ENCODE measurements around the gene DCTD. TPM values are rescaled to one million over a fixed set of nuclear protein-coding genes. Genes with fewer than 3 reads are reported as not detected.
A peak's percentile ranks its signal among the peaks of the same experiment; 100 is the strongest.
"Not testable (repeated sequence)": the region's sequence is repeated elsewhere in the genome, so short reads cannot be mapped to it uniquely, and the experiment has no call there.

The DCTD gene
- total and polyA plus RNA-seq, 5 donors from 2014 or later = 57.5 to 104 (median 85.8) TPM

DNA sequence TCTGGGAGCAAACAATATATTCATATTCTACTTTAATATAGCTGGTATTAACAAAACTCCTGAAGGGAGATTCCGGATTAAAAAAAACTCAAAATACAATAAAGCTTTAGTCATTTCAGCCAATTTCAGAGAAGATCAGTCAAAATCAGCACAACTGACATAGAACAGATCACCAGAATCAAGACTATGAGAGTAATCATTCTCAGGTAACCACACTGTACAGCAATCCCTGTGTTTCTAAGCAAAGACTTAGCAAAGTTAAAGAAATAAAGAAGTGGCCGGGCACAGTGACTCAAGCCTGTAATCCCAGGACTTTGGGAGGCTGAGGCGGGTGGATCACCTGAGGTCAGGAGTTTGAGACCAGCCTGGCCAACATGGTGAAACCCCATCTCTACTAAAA, 9.1 kb downstream of the DCTD start:
- H3K36me3 Mint-ChIP-seq = peaks cover 62% of the 10 kb centered on the region
- H3K27ac ChIP-seq (ENCODE audit: insufficient read depth, low read length, poor library complexity, severe bottlenecking) = no peak overlapping the region
- H3K4me1 ChIP-seq (ENCODE audit: control insufficient read depth, insufficient read depth, low read length, poor library complexity, severe bottlenecking) = no peaks in the 10 kb centered on the region
- H3K9me3 Mint-ChIP-seq = peaks cover 0 to 2% (median 0%) of the 10 kb centered on the region in 7 donors
- no peak for DNase-seq
- H3K9me3 ChIP-seq (ENCODE audit: control insufficient read depth in 2 of 2, low read length in 2 of 2) = no peaks in the 10 kb centered on the region
- ATAC-seq (ENCODE audit: low read depth in 2 of 2) = no peak
- no peak overlapping the region for H3K4me3 Mint-ChIP-seq
- H3K27me3 Mint-ChIP-seq = no peaks in the 10 kb centered on the region
- H3K36me3 ChIP-seq (ENCODE audit: control insufficient read depth, insufficient read depth, low read length) = peaks cover 46% of the 10 kb centered on the region
- H3K27me3 ChIP-seq (ENCODE audit: control insufficient read depth, insufficient read depth, low read length) = no peaks in the 10 kb centered on the region
- no peak overlapping the region for H3K4me3 ChIP-seq (ENCODE audit: low read depth, low read length)
- no peak overlapping the region for H3K27ac Mint-ChIP-seq
- H3K4me1 Mint-ChIP-seq = peaks cover 11 to 34% (median 20%) of the 10 kb centered on the region in 4 donors

DNA sequence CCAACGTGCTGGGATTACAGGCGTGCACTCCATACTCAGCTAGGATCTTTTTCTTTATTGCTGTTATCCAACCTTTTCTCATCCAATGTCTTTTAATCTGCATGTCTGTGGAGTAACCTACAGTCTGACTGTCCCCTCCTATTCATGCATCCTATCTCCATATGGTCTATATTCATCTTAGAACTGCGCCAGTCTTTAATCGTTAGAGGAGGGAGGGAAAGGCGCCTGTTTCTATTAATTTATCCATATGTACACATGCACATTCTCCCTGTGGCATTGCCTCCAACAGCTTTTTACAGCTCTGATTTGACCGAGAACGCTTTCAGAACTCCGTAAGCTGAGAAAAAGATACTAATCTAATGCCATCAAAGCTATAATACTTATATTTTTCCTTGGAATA, 9.8 kb downstream of the DCTD start:
- Histone ChIP-seq H3K4me1 (ENCODE audit: control insufficient read depth, insufficient read depth, low read length, poor library complexity, severe bottlenecking) (no peaks in the 10 kb centered on the region), H3K27ac (ENCODE audit: insufficient read depth, low read length, poor library complexity, severe bottlenecking) (no peak overlapping the region), H3K9me3 (ENCODE audit: control insufficient read depth in 2 of 2, low read length in 2 of 2) (no peaks in the 10 kb centered on the region), H3K4me3 (ENCODE audit: low read depth, low read length) (no peak overlapping the region), H3K27me3 (ENCODE audit: control insufficient read depth, insufficient read depth, low read length) (no peaks in the 10 kb centered on the region), H3K36me3 (ENCODE audit: control insufficient read depth, insufficient read depth, low read length) (peaks cover 45% of the 10 kb centered on the region)
- Mint-ChIP-seq H3K4me1 (peaks cover 11 to 26% (median 16%) of the 10 kb centered on the region in 4 donors), H3K9me3 (peaks cover 0 to 2% (median 0%) of the 10 kb centered on the region in 7 donors), H3K4me3 (no peak overlapping the region), H3K27me3 (no peaks in the 10 kb centered on the region), H3K27ac (no peak overlapping the region), H3K36me3 (peaks cover 54% of the 10 kb centered on the region)
- no peak for ATAC-seq (ENCODE audit: low read depth in 2 of 2)
- no peak for DNase-seq

DNA sequence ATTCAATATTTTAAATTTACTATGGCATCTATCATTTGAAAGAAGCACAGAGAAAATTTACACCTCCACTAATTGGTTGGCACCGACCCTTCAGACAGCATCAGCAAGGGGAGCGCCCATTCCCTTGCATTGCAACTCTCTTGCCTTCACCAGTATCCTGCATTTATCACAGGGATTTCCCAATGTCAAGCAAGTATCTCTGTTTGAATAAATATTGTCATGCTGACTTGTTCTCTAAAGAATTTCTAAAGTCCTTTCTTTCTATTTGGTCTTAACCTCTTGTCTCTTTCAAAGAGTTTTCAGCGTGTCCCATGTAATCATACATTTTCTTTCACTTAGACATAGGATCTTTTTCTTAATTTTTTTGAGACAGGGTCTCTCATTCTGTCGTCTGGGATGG, 10.4 kb downstream of the DCTD start:
- DNase-seq = no peak
- Histone ChIP-seq H3K9me3 (ENCODE audit: control insufficient read depth in 2 of 2, low read length in 2 of 2) (no peaks in the 10 kb centered on the region), H3K4me1 (ENCODE audit: control insufficient read depth, insufficient read depth, low read length, poor library complexity, severe bottlenecking) (no peaks in the 10 kb centered on the region), H3K27ac (ENCODE audit: insufficient read depth, low read length, poor library complexity, severe bottlenecking) (no peak overlapping the region), H3K36me3 (ENCODE audit: control insufficient read depth, insufficient read depth, low read length) (peaks cover 49% of the 10 kb centered on the region), H3K4me3 (ENCODE audit: low read depth, low read length) (no peak overlapping the region), H3K27me3 (ENCODE audit: control insufficient read depth, insufficient read depth, low read length) (no peaks in the 10 kb centered on the region)
- ATAC-seq (ENCODE audit: low read depth in 2 of 2) = no peak
- no peak overlapping the region for H3K27ac Mint-ChIP-seq
- H3K4me1 Mint-ChIP-seq = peaks cover 12 to 26% (median 16%) of the 10 kb centered on the region in 4 donors
- H3K36me3 Mint-ChIP-seq = peaks cover 54% of the 10 kb centered on the region
- no peaks in the 10 kb centered on the region for H3K27me3 Mint-ChIP-seq
- H3K9me3 Mint-ChIP-seq = peaks cover 0 to 2% (median 0%) of the 10 kb centered on the region in 7 donors
- H3K4me3 Mint-ChIP-seq = no peak overlapping the region

DNA sequence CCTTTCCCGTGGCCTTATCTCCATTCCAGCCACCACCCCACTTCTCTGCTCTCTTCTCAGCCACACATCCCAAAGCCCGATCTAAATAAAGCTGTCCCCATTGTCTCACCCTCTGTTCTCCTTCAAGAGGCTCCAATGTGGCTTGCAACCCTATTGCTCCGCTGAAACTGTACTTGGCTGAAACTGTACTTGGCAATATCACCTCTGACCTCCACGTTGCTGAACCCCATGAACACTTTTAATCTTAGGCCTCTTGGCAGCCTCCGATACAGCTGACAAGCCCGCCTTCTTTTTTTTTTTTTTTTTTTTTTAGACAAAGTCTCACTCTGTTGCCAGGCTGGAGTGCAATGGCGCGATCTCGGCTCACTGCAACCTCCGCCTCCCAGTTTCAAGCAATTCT, 12.1 kb downstream of the DCTD start:
- Histone ChIP-seq H3K27ac (ENCODE audit: insufficient read depth, low read length, poor library complexity, severe bottlenecking) (no peak overlapping the region), H3K27me3 (ENCODE audit: control insufficient read depth, insufficient read depth, low read length) (no peaks in the 10 kb centered on the region), H3K9me3 (ENCODE audit: control insufficient read depth in 2 of 2, low read length in 2 of 2) (no peaks in the 10 kb centered on the region), H3K4me3 (ENCODE audit: low read depth, low read length) (no peak overlapping the region), H3K4me1 (ENCODE audit: control insufficient read depth, insufficient read depth, low read length, poor library complexity, severe bottlenecking) (no peaks in the 10 kb centered on the region), H3K36me3 (ENCODE audit: control insufficient read depth, insufficient read depth, low read length) (peaks cover 44% of the 10 kb centered on the region)
- Mint-ChIP-seq H3K27me3 (no peaks in the 10 kb centered on the region), H3K36me3 (peaks cover 50% of the 10 kb centered on the region), H3K9me3 (no peaks in the 10 kb centered on the region), H3K4me1 (peaks cover 10 to 23% (median 16%) of the 10 kb centered on the region in 4 donors), H3K27ac (peak overlapping the region in 1 of 3 donors; percentile 87), H3K4me3 (no peak overlapping the region)
- ATAC-seq (ENCODE audit: low read depth in 2 of 2) (no peak), DNase-seq (no peak)

DNA sequence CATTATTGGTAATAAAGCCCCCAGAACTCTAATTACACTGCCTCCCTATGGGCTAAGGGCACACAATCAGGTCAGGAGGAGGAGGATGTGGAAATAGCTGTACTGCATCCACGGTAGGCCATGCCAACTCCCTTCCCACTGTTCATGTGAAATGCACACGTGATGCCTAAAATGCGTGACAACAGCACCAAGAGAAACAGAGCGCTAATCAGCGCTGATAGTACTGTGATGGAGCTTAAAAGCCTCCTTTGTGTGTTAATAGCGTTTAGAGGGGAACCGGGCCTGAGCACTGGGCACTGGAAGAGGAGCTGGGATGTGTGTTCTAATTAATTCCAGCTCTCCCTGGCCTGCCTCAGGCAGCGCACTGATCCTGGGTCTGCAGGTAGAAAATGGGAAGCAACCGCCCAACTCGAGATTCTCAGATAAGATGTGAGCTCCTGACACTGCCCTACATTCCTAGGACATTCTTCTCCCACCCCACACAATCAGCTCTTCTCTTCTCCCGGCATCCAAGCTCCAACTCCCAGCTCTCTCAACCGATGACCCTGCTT, 12.9 kb downstream of the DCTD start:
- Mint-ChIP-seq H3K27ac (peak overlapping the region in 1 of 3 donors; percentile 87), H3K36me3 (peaks cover 49% of the 10 kb centered on the region), H3K4me1 (peaks cover 10 to 18% (median 14%) of the 10 kb centered on the region in 4 donors), H3K4me3 (no peak overlapping the region), H3K9me3 (no peaks in the 10 kb centered on the region), H3K27me3 (no peaks in the 10 kb centered on the region)
- Histone ChIP-seq H3K27ac (ENCODE audit: insufficient read depth, low read length, poor library complexity, severe bottlenecking) (no peak overlapping the region), H3K4me1 (ENCODE audit: control insufficient read depth, insufficient read depth, low read length, poor library complexity, severe bottlenecking) (no peaks in the 10 kb centered on the region), H3K27me3 (ENCODE audit: control insufficient read depth, insufficient read depth, low read length) (no peaks in the 10 kb centered on the region), H3K9me3 (ENCODE audit: control insufficient read depth in 2 of 2, low read length in 2 of 2) (no peaks in the 10 kb centered on the region), H3K36me3 (ENCODE audit: control insufficient read depth, insufficient read depth, low read length) (peaks cover 43% of the 10 kb centered on the region), H3K4me3 (ENCODE audit: low read depth, low read length) (no peak overlapping the region)
- DNase-seq = no peak
- no peak for ATAC-seq (ENCODE audit: low read depth in 2 of 2)

DNA sequence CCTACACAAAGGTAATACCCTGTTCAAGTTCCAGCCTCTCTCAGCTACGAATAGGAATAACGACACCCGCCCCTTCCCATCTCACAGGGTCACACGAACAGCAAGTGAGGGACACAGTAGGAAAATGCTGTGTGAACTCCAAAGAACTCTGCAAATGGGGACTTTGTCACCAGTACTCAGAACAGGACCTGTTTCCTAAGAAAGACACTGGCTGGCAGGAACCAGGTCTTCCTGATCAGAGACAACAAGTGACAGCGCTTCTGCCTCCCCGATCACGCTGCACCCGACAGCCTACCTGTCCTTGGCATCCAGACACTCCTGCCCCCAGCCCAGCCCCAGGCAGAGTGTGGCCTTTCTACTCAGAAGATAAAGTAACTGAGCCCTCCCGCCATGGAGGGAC, 14.2 kb downstream of the DCTD start:
- H3K9me3 Mint-ChIP-seq = no peaks in the 10 kb centered on the region
- Histone ChIP-seq H3K9me3 (ENCODE audit: control insufficient read depth in 2 of 2, low read length in 2 of 2) (no peaks in the 10 kb centered on the region), H3K4me3 (ENCODE audit: low read depth, low read length) (no peak overlapping the region), H3K4me1 (ENCODE audit: control insufficient read depth, insufficient read depth, low read length, poor library complexity, severe bottlenecking) (no peaks in the 10 kb centered on the region), H3K36me3 (ENCODE audit: control insufficient read depth, insufficient read depth, low read length) (peaks cover 48% of the 10 kb centered on the region), H3K27ac (ENCODE audit: insufficient read depth, low read length, poor library complexity, severe bottlenecking) (no peak overlapping the region), H3K27me3 (ENCODE audit: control insufficient read depth, insufficient read depth, low read length) (no peaks in the 10 kb centered on the region)
- H3K36me3 Mint-ChIP-seq = peaks cover 51% of the 10 kb centered on the region
- DNase-seq (no peak), ATAC-seq (ENCODE audit: low read depth in 2 of 2) (no peak)
- no peak overlapping the region for H3K27ac Mint-ChIP-seq
- H3K4me1 Mint-ChIP-seq = peaks cover 5 to 21% (median 12%) of the 10 kb centered on the region in 4 donors
- H3K27me3 Mint-ChIP-seq = no peaks in the 10 kb centered on the region
- no peak overlapping the region for H3K4me3 Mint-ChIP-seq

DNA sequence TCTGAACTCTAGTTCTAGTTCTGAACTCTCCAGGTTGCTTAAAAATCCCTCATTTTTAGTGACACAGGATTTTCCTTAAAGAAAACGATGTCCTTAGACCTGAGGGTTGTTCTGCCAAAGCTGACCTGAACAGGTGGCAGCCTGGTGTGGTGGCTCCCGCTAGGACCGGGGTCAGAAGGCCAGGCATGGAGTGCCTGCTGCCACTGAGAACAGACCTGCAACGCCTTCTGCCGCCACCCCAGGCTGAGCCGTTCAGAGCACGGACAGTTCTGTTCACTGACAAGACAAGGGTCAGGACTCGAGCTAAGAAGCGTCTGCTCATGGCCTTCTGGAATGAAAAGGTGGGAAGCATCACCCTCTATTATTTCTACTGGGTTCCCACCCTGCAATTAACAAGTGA, 15.8 kb downstream of the DCTD start:
- Mint-ChIP-seq H3K27me3 (no peaks in the 10 kb centered on the region), H3K9me3 (no peaks in the 10 kb centered on the region), H3K4me1 (peaks cover 5 to 21% (median 10%) of the 10 kb centered on the region in 4 donors), H3K27ac (no peak overlapping the region), H3K4me3 (no peak overlapping the region), H3K36me3 (peaks cover 50% of the 10 kb centered on the region)
- H3K27me3 ChIP-seq (ENCODE audit: control insufficient read depth, insufficient read depth, low read length) = no peaks in the 10 kb centered on the region
- ATAC-seq (ENCODE audit: low read depth in 2 of 2) (no peak), DNase-seq (no peak)
- no peak overlapping the region for H3K27ac ChIP-seq (ENCODE audit: insufficient read depth, low read length, poor library complexity, severe bottlenecking)
- H3K4me1 ChIP-seq (ENCODE audit: control insufficient read depth, insufficient read depth, low read length, poor library complexity, severe bottlenecking) = no peaks in the 10 kb centered on the region
- no peaks in the 10 kb centered on the region for H3K9me3 ChIP-seq (ENCODE audit: control insufficient read depth in 2 of 2, low read length in 2 of 2)
- peaks cover 45% of the 10 kb centered on the region for H3K36me3 ChIP-seq (ENCODE audit: control insufficient read depth, insufficient read depth, low read length)
- no peak overlapping the region for H3K4me3 ChIP-seq (ENCODE audit: low read depth, low read length)

DNA sequence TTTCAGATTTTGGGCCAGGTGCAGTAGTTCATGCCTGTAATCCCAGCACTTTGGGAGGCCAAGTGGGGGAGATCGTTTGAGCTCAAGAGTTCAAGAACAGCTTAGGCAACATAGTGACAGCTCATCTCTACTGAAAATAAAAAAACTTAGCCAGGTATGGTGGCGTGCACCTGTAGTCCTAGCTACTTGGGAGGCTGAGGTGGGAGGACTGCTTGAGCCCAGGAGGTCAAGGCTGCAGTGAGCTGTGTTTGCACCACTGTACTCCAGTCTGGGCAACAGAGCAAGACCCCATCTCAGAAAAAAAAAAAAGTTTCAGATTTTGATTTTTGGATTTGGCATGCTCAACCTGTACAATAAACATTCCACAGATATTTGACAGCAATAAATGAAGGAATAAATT, 17.2 kb downstream of the DCTD start:
- H3K4me1 Mint-ChIP-seq = peaks cover 5 to 21% (median 7%) of the 10 kb centered on the region in 4 donors
- ATAC-seq (ENCODE audit: low read depth in 2 of 2); H3K27me3 ChIP-seq (ENCODE audit: control insufficient read depth, insufficient read depth, low read length); H3K27ac ChIP-seq (ENCODE audit: insufficient read depth, low read length, poor library complexity, severe bottlenecking); H3K4me3 Mint-ChIP-seq; DNase-seq; H3K4me1 ChIP-seq (ENCODE audit: control insufficient read depth, insufficient read depth, low read length, poor library complexity, severe bottlenecking); H3K9me3 Mint-ChIP-seq; H3K4me3 ChIP-seq (ENCODE audit: low read depth, low read length); H3K27me3 Mint-ChIP-seq; H3K9me3 ChIP-seq (ENCODE audit: control insufficient read depth in 2 of 2, low read length in 2 of 2): not testable (repeated sequence)
- H3K36me3 ChIP-seq (ENCODE audit: control insufficient read depth, insufficient read depth, low read length) = peaks cover 56% of the 10 kb centered on the region
- peak overlapping the region in 1 of 3 donors; percentile 48 for H3K27ac Mint-ChIP-seq
- H3K36me3 Mint-ChIP-seq = peaks cover 57% of the 10 kb centered on the region

All from CD4-positive, CD25-positive, alpha-beta regulatory T cell (primary cell).